ENCODE results near the gene MKKS. TPM values are rescaled to one million over a fixed set of nuclear protein-coding genes. Genes with fewer than 3 reads are reported as not detected.

Gene MKKS
- total and polyA plus RNA-seq, 9 of the 15 experiments (the other 6 are each of a cell fraction or from before 2014, with no cell fraction given): 6.8 to 26.8 (median 12.0) TPM

- ChIA-PET CTCF (ENCODE audit: low intra/inter-chr PET ratio) (no interaction called here), POLR2A (no interaction called here)
- no peak overlapping the region for H3K9ac ChIP-seq (ENCODE audit: insufficient read depth in 1 of 2, low read depth in 2 of 2, low read length in 2 of 2)
- DNase-seq (ENCODE audit: extremely low read depth in 1 of 4, low spot score in 3 of 4): no peak
- intact Hi-C loops (cut with micrococcal nuclease) (no loop called here), in situ Hi-C loops (cut with MboI) (no loop called here)
- no peak overlapping the region for H3K4me3 ChIP-seq
- no peak for ATAC-seq
- no peaks in the 10 kb centered on the region for H3K9me1 ChIP-seq (ENCODE audit: control insufficient read depth, insufficient read depth, low read length)
- no peak overlapping the region for H3K4me2 ChIP-seq (ENCODE audit: insufficient read depth, low read length)
- no peaks in the 10 kb centered on the region for H3K4me1 ChIP-seq (replicated peaks in 1 of 2; ENCODE audit: control insufficient read depth in 2 of 2, insufficient read depth in 2 of 2, low read length in 2 of 2)
- TF ChIP-seq, protein P1, sequence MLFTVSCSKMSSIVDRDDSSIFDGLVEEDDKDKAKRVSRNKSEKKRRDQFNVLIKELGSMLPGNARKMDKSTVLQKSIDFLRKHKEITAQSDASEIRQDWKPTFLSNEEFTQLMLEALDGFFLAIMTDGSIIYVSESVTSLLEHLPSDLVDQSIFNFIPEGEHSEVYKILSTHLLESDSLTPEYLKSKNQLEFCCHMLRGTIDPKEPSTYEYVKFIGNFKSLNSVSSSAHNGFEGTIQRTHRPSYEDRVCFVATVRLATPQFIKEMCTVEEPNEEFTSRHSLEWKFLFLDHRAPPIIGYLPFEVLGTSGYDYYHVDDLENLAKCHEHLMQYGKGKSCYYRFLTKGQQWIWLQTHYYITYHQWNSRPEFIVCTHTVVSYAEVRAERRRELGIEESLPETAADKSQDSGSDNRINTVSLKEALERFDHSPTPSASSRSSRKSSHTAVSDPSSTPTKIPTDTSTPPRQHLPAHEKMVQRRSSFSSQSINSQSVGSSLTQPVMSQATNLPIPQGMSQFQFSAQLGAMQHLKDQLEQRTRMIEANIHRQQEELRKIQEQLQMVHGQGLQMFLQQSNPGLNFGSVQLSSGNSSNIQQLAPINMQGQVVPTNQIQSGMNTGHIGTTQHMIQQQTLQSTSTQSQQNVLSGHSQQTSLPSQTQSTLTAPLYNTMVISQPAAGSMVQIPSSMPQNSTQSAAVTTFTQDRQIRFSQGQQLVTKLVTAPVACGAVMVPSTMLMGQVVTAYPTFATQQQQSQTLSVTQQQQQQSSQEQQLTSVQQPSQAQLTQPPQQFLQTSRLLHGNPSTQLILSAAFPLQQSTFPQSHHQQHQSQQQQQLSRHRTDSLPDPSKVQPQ (CRISPR knock-in tag; IDR thresholded peaks at IDR 0.05; ENCODE audit: borderline replicate concordance): no peak
- TF ChIP-seq NONO (IDR thresholded peaks at IDR 0.05; ENCODE audit: low read depth in 2 of 2, low read length in 1 of 2) (no peak), ASH1L (IDR thresholded peaks at IDR 0.05; ENCODE audit: borderline replicate concordance, low read depth, partially characterized antibody) (no peak), MYC (IDR thresholded peaks at IDR 0.05; ENCODE audit: low read depth, low read length) (no peak), MYC (CRISPR knock-in tag; IDR thresholded peaks at IDR 0.05; ENCODE audit: borderline replicate concordance, low read depth) (no peak), ZKSCAN3 (CRISPR knock-in tag; IDR thresholded peaks at IDR 0.05) (no peak), HMG20B (CRISPR knock-in tag; IDR thresholded peaks at IDR 0.05) (no peak), PHB2 (IDR thresholded peaks at IDR 0.05; ENCODE audit: low read depth) (no peak), BRD9 (IDR thresholded peaks at IDR 0.05; ENCODE audit: low read depth, partially characterized antibody) (no peak), TCF3 (CRISPR knock-in tag; IDR thresholded peaks at IDR 0.05) (no peak), ZNF655 (CRISPR knock-in tag; IDR thresholded peaks at IDR 0.05) (no peak)
- TF ChIP-seq, protein P2, sequence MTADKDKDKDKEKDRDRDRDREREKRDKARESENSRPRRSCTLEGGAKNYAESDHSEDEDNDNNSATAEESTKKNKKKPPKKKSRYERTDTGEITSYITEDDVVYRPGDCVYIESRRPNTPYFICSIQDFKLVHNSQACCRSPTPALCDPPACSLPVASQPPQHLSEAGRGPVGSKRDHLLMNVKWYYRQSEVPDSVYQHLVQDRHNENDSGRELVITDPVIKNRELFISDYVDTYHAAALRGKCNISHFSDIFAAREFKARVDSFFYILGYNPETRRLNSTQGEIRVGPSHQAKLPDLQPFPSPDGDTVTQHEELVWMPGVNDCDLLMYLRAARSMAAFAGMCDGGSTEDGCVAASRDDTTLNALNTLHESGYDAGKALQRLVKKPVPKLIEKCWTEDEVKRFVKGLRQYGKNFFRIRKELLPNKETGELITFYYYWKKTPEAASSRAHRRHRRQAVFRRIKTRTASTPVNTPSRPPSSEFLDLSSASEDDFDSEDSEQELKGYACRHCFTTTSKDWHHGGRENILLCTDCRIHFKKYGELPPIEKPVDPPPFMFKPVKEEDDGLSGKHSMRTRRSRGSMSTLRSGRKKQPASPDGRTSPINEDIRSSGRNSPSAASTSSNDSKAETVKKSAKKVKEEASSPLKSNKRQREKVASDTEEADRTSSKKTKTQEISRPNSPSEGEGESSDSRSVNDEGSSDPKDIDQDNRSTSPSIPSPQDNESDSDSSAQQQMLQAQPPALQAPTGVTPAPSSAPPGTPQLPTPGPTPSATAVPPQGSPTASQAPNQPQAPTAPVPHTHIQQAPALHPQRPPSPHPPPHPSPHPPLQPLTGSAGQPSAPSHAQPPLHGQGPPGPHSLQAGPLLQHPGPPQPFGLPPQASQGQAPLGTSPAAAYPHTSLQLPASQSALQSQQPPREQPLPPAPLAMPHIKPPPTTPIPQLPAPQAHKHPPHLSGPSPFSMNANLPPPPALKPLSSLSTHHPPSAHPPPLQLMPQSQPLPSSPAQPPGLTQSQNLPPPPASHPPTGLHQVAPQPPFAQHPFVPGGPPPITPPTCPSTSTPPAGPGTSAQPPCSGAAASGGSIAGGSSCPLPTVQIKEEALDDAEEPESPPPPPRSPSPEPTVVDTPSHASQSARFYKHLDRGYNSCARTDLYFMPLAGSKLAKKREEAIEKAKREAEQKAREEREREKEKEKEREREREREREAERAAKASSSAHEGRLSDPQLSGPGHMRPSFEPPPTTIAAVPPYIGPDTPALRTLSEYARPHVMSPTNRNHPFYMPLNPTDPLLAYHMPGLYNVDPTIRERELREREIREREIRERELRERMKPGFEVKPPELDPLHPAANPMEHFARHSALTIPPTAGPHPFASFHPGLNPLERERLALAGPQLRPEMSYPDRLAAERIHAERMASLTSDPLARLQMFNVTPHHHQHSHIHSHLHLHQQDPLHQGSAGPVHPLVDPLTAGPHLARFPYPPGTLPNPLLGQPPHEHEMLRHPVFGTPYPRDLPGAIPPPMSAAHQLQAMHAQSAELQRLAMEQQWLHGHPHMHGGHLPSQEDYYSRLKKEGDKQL (CRISPR knock-in tag; IDR thresholded peaks at IDR 0.05; ENCODE audit: borderline replicate concordance): no peak
- no peaks in the 10 kb centered on the region for H3K27me3 ChIP-seq (ENCODE audit: control insufficient read depth in 2 of 2, insufficient read depth in 2 of 2, low read length in 2 of 2)
- no peaks in the 10 kb centered on the region for H3K36me3 ChIP-seq (ENCODE audit: control insufficient read depth, insufficient read depth, low read length)
- H2AFZ ChIP-seq (ENCODE audit: low read depth, low read length): no peak overlapping the region
- no peaks in the 10 kb centered on the region for H3K9me3 ChIP-seq (replicated peaks; ENCODE audit: control insufficient read depth, insufficient read depth, low read depth, low read length)
- no peaks in the 10 kb centered on the region for H4K20me1 ChIP-seq (replicated peaks; ENCODE audit: control insufficient read depth, insufficient read depth, low read length)
- no peaks in the 10 kb centered on the region for H3K79me2 ChIP-seq (ENCODE audit: control insufficient read depth, insufficient read depth, low read length)
- FAIRE-seq: no peak
- BruUV-seq (replicated peaks): no TSS peak
- no peak overlapping the region for H3K27ac ChIP-seq (ENCODE audit: extremely low read depth, low read depth, low read length)
These were observed 62.6 kb downstream of the MKKS start for GRCh38 chr20:10371467-10371866.
